Endothelial cell of umbilical vein (primary cell): Measurements from ENCODE around the gene CNTROB. TPM values are rescaled to one million over a fixed set of nuclear protein-coding genes. Genes with fewer than 3 reads are reported as not detected.

Experiments
- BruUV-seq: library from RNA; stranded (reverse); fragments of 400-500 nt; replicated peaks from 2 replicates; lab custom pipeline; 2021; lab: Mats Ljungman, UMichigan
- CTCF ChIA-PET: fragments of 300-600, 350-600 bp; sonication (Branson Sonifier 250); formaldehyde crosslinking; loops from one replicate; lab custom pipeline; 2021; ENCODE audit warnings: antibody characterized with exemption, inconsistent platforms; lab: Charles Lee
- POLR2A ChIA-PET: fragments of 300-600, 350-600 bp; sonication (Branson Sonifier 250); formaldehyde crosslinking; loops from one replicate; lab custom pipeline; 2021; ENCODE audit warnings: antibody characterized with exemption, inconsistent platforms; lab: Charles Lee
- DNase-seq: peaks from one replicate; pipeline ENCODE4 v3.0.0-alpha.2; 2011; ENCODE audit warnings: low read depth, low spot score
- FAIRE-seq: peaks from 2 replicates; lab custom pipeline; 2011; peaks lifted over from hg19 to GRCh38; lab: Jason Lieb, UNC
- H2AFZ ChIP-seq: 2 replicates; pipeline ENCODE4 v1.6.0; 2012; ENCODE audit warnings: low read depth, low read length, control low read depth, inconsistent platforms
- H3K27ac ChIP-seq: 2 replicates; pipeline ENCODE4 v1.5.1; 2011; ENCODE audit warnings: low read depth, mild to moderate bottlenecking, control low read depth, low read length, moderate library complexity; ENCODE audit not compliant: insufficient read depth
- H3K27me3 ChIP-seq, 2 experiments: 2 replicates each; pipeline versions ENCODE4 v1.6.0 to v1.6.1; 2011; ENCODE audit warnings: low read length in 2 of 2, mixed read lengths in 1 of 2; ENCODE audit not compliant: control insufficient read depth in 2 of 2, insufficient read depth in 2 of 2
- H3K36me3 ChIP-seq, 2 experiments: 2 replicates in 1 of 2; 3 replicates in 1 of 2; pipeline ENCODE4 v1.5.1; 2011; ENCODE audit warnings: low read length in 2 of 2, mild to moderate bottlenecking in 1 of 2, moderate library complexity in 1 of 2; ENCODE audit not compliant: control insufficient read depth in 2 of 2, insufficient read depth in 2 of 2; ENCODE audit errors: extremely low read depth in 1 of 2
- H3K4me1 ChIP-seq: 3 replicates; pipeline ENCODE4 v1.5.1; 2011; ENCODE audit warnings: mild to moderate bottlenecking, low read length; ENCODE audit not compliant: control insufficient read depth, insufficient read depth; ENCODE audit errors: extremely low read depth
- H3K4me2 ChIP-seq: 2 replicates; pipeline ENCODE4 v1.6.1; 2011; ENCODE audit warnings: low read length, control low read depth, mixed read lengths; ENCODE audit not compliant: insufficient read depth
- H3K4me3 ChIP-seq, 3 experiments: fragments of 200-600 bp in 1 of 3; sonication (generic), shearing (Covaris generic) in 1 of 3; replicated peaks in 1 of 3; 2 replicates each; pipeline ENCODE4 v1.5.1; 2011 to 2016; ENCODE audit warnings: control low read depth in 3 of 3, low read length in 3 of 3, mild to moderate bottlenecking in 2 of 3, inconsistent platforms in 1 of 3, low read depth in 1 of 3, moderate library complexity in 1 of 3; ENCODE audit not compliant: insufficient read depth in 1 of 3
- H3K79me2 ChIP-seq: 2 replicates; pipeline ENCODE4 v1.6.0; 2012; ENCODE audit warnings: low read length, inconsistent platforms; ENCODE audit not compliant: control insufficient read depth, insufficient read depth
- H3K9ac ChIP-seq: replicated peaks from 2 replicates; pipeline ENCODE3; 2011; ENCODE audit warnings: low read length, control low read depth; ENCODE audit not compliant: insufficient read depth; ENCODE audit errors: extremely low read depth
- H3K9me1 ChIP-seq: replicated peaks from 3 replicates; pipeline ENCODE4 v1.6.0; 2011; ENCODE audit warnings: mild to moderate bottlenecking, low read length; ENCODE audit not compliant: control insufficient read depth, insufficient read depth; ENCODE audit errors: extremely low read depth
- H3K9me3 ChIP-seq: replicated peaks from 2 replicates; pipeline ENCODE4 v1.5.1; 2012; ENCODE audit warnings: low read length, inconsistent platforms; ENCODE audit not compliant: control insufficient read depth, insufficient read depth
- H4K20me1 ChIP-seq: replicated peaks from 2 replicates; pipeline ENCODE3; 2011; ENCODE audit warnings: mild to moderate bottlenecking, low read length; ENCODE audit not compliant: control insufficient read depth, insufficient read depth; ENCODE audit errors: extremely low read depth
- CTCF ChIP-seq, 2 donors: IDR thresholded peaks; 1 replicate in 1 of 2; 2 replicates in 1 of 2; pipeline ENCODE4 v1.5.1; 2011; ENCODE audit warnings: low read length in 2 of 2, mild to moderate bottlenecking in 2 of 2, moderate library complexity in 2 of 2, control low read depth in 1 of 2, inconsistent platforms in 1 of 2, low read depth in 1 of 2; ENCODE audit not compliant: insufficient read depth in 1 of 2; ENCODE audit errors: extremely low read depth in 1 of 2
- EZH2 ChIP-seq: IDR thresholded peaks from 2 replicates; pipeline ENCODE4 v1.6.1; 2012; ENCODE audit warnings: borderline replicate concordance, low read depth, mild to moderate bottlenecking, moderate library complexity, low read length, inconsistent platforms; ENCODE audit not compliant: severe bottlenecking
- FOS ChIP-seq: IDR thresholded peaks from 2 replicates; pipeline ENCODE4 v1.6.1; 2011; ENCODE audit warnings: mild to moderate bottlenecking, low read length, moderate library complexity, borderline replicate concordance; ENCODE audit not compliant: insufficient read depth
- GATA2 ChIP-seq: IDR thresholded peaks from 2 replicates; pipeline ENCODE4 v1.7.0; 2011; ENCODE audit warnings: low read depth, mild to moderate bottlenecking, moderate library complexity, mixed read lengths, low read length; ENCODE audit not compliant: insufficient read length, insufficient read depth
- JUN ChIP-seq: IDR thresholded peaks from 2 replicates; pipeline ENCODE4 v1.6.1; 2011; ENCODE audit warnings: borderline replicate concordance, low read depth; ENCODE audit not compliant: insufficient read length, insufficient read depth
- MAX ChIP-seq: IDR thresholded peaks from 2 replicates; pipeline ENCODE4 v1.6.1; 2011; ENCODE audit not compliant: insufficient read depth, insufficient read length
- MYC ChIP-seq: IDR thresholded peaks from one replicate; pipeline ENCODE4 v1.6.1; 2011; ENCODE audit warnings: mild to moderate bottlenecking, low read depth, low read length
- POLR2A ChIP-seq: IDR thresholded peaks from 2 replicates; pipeline ENCODE4 v1.6.1; 2012; ENCODE audit warnings: low read depth, mild to moderate bottlenecking, control low read depth, low read length
- POLR2AphosphoS5 ChIP-seq: IDR thresholded peaks from 2 replicates; pipeline ENCODE4 v1.6.1; 2012; ENCODE audit warnings: low read depth, mild to moderate bottlenecking, control low read depth, low read length, moderate library complexity; ENCODE audit not compliant: insufficient read depth
- dilution Hi-C: fragments of 300-500 bp; cut with MboI; formaldehyde crosslinking; loops from one replicate; pipeline ENCODE4 v1.15.0; 2019; ENCODE audit warnings: low sequenced_read_pairs; ENCODE audit not compliant: extremely low pct_ligation_motif_present
- intact Hi-C: fragments of 100-400 bp; cut with micrococcal nuclease; formaldehyde crosslinking; loops from one replicate; pipeline ENCODE4 v1.10.0; 2022
- polyA plus RNA-seq, 4 experiments: library from polyadenylated mRNA; depleted of rRNA in 3 of 4; stranded (reverse) in 3 of 4; unstranded in 1 of 4; fragments of >200 nt; gene quantifications; 2 replicates each; pipeline versions ENCODE4 v1.2.1 to v1.2.3, GENCODE V29; 2011 to 2012; ENCODE audit warnings: missing spikeins in 1 of 4
- total RNA-seq: library from RNA; stranded (reverse); gene quantifications from 2 replicates; pipeline ENCODE4 v1.2.3, GENCODE V29; 2021

Gene CNTROB
- total and polyA plus RNA-seq, 2 donors (not counting 3 experiments of a cell fraction or from before 2014, with no cell fraction given), result 24.9 to 47.2 TPM

- dilution Hi-C loops, result no loop called here
- POLR2A ChIA-PET, result no interaction called here
- H3K9ac ChIP-seq, result no peak overlapping the region
- H4K20me1 ChIP-seq, result no peaks in the 10 kb centered on the region
- H3K27me3 ChIP-seq, result no peaks in the 10 kb centered on the region
- DNase-seq (no peak), FAIRE-seq (no peak)
- no peaks in the 10 kb centered on the region for H3K9me1 ChIP-seq
- peaks cover 2% of the 10 kb centered on the region for H3K79me2 ChIP-seq
- no TSS peak for BruUV-seq
- TF ChIP-seq JUN, result no peak
- TF ChIP-seq FOS, result no peak
- TF ChIP-seq EZH2, result no peak
- no peak for TF ChIP-seq POLR2A
- no peak for TF ChIP-seq POLR2AphosphoS5
- no peak for TF ChIP-seq CTCF (IDR thresholded peaks at IDR 0.05; ENCODE audit: extremely low read depth in 1 of 2, insufficient read depth in 1 of 2, low read depth in 1 of 2, low read length in 2 of 2)
- no peak for TF ChIP-seq MYC
- TF ChIP-seq MAX, result no peak
- TF ChIP-seq GATA2, result no peak
- H3K27ac ChIP-seq, result no peak overlapping the region
- H3K4me2 ChIP-seq, result no peak overlapping the region
- no peak overlapping the region for H2AFZ ChIP-seq
- no peaks in the 10 kb centered on the region for H3K9me3 ChIP-seq
- H3K4me3 ChIP-seq, result no peak overlapping the region
- H3K36me3 ChIP-seq, result peaks cover 49 to 63% of the 10 kb centered on the region in 2 experiments
- CTCF ChIA-PET, result interaction anchor here (1.0 to 7.1 kb wide), 2 partner anchors 32 to 151 kb away, joined by 3 to 58 read pairs; no protein-coding TSS in a partner anchor
- H3K4me1 ChIP-seq, result peaks cover under 1% of the 10 kb centered on the region
- intact Hi-C loops, result no loop called here
Measured at GRCh38 chr17:7894866-7895265, 37.1 kb upstream of the CNTROB start.
